HepG2 (cell line): Measurements from ENCODE around the gene HSF4. TPM values are rescaled to one million over a fixed set of nuclear protein-coding genes. Genes with fewer than 3 reads are reported as not detected.
A peak's percentile ranks its signal among the peaks of the same experiment; 100 is the strongest.

ENCODE experiments used
- ASH2L ChIP-seq: fragments of 300-600, 200-600 bp; sonication (generic); IDR thresholded peaks from 2 replicates; pipeline ENCODE4 v1.7.0; 2017; ENCODE audit warnings: low read depth, mild to moderate bottlenecking, moderate library complexity, mixed read lengths, low read length; ENCODE audit not compliant: insufficient read length
- ATF4 ChIP-seq, 2 experiments: fragments of 450-650 bp in 1 of 2; sonication (generic) in 1 of 2; formaldehyde crosslinking; IDR thresholded peaks; 2 replicates each; pipeline versions ENCODE4 v1.5.0 to v1.8.0; 2020 to 2022; ENCODE audit warnings: mild to moderate bottlenecking in 1 of 2, missing genetic modification reagents in 1 of 2
- CCDC6 ChIP-seq: sonication (generic); formaldehyde crosslinking; IDR thresholded peaks from 2 replicates; pipeline ENCODE4 v1.8.1; 2022; ENCODE audit warnings: mild to moderate bottlenecking, missing genetic modification reagents, moderate library complexity
- CEBPZ ChIP-seq: IDR thresholded peaks from 2 replicates; pipeline ENCODE4 v1.6.1; 2012; ENCODE audit warnings: low read length, improper control_type of control experiment
- GPN1 ChIP-seq: sonication (generic); formaldehyde crosslinking; IDR thresholded peaks from 2 replicates; pipeline ENCODE4 v1.5.1; 2020; ENCODE audit warnings: missing genetic modification reagents, borderline replicate concordance
- HHEX ChIP-seq: IDR thresholded peaks from 2 replicates; pipeline ENCODE4 v1.6.1; 2016; ENCODE audit warnings: control low read depth
- LRRFIP1 ChIP-seq: sonication (generic); formaldehyde crosslinking; conservative IDR thresholded peaks from 2 replicates; pipeline ENCODE4 v1.4.0; 2020; ENCODE audit warnings: missing genetic modification reagents
- MAFK ChIP-seq, 2 experiments: IDR thresholded peaks in 1 of 2; conservative IDR thresholded peaks in 1 of 2; 2 replicates each; pipeline ENCODE4 v1.6.1; 2011; ENCODE audit warnings: improper control_type of control experiment in 2 of 2, low read length in 2 of 2
- MTA3 ChIP-seq: sonication (generic); formaldehyde crosslinking; IDR thresholded peaks from 2 replicates; pipeline ENCODE4 v1.4.0; 2020; ENCODE audit warnings: missing genetic modification reagents
- MTF1 ChIP-seq: sonication (generic); formaldehyde crosslinking; IDR thresholded peaks from 2 replicates; pipeline ENCODE4 v1.5.0; 2020; ENCODE audit warnings: missing genetic modification reagents
- SRSF4 ChIP-seq: fragments of 200-400 bp; formaldehyde crosslinking; IDR thresholded peaks from one replicate; pipeline ENCODE4 v1.6.1; 2018; ENCODE audit warnings: mild to moderate bottlenecking, low read depth, low read length, moderate library complexity; ENCODE audit not compliant: poor library complexity, severe bottlenecking
- WIZ ChIP-seq: sonication (generic); formaldehyde crosslinking; IDR thresholded peaks from 2 replicates; pipeline ENCODE4 v1.5.1; 2020; ENCODE audit warnings: mild to moderate bottlenecking, missing genetic modification reagents
- ZBTB43 ChIP-seq: sonication (generic); formaldehyde crosslinking; conservative IDR thresholded peaks from 2 replicates; pipeline ENCODE4 v1.4.0; 2020; ENCODE audit warnings: missing genetic modification reagents
- ZKSCAN5 ChIP-seq: sonication (generic); formaldehyde crosslinking; IDR thresholded peaks from 2 replicates; pipeline ENCODE4 v1.5.1; 2020; ENCODE audit warnings: mild to moderate bottlenecking, missing genetic modification reagents
- ZNF224 ChIP-seq: sonication (generic); formaldehyde crosslinking; IDR thresholded peaks from 2 replicates; pipeline ENCODE4 v1.5.0; 2020; ENCODE audit warnings: mild to moderate bottlenecking, missing genetic modification reagents
- ZNF326 ChIP-seq: sonication (generic); formaldehyde crosslinking; IDR thresholded peaks from 2 replicates; pipeline ENCODE4 v1.4.0; 2020; ENCODE audit warnings: missing genetic modification reagents, borderline replicate concordance
- ZNF530 ChIP-seq: sonication (generic); formaldehyde crosslinking; IDR thresholded peaks from 2 replicates; pipeline ENCODE4 v1.5.0; 2020; ENCODE audit warnings: low read depth, mild to moderate bottlenecking, missing genetic modification reagents
- ZNF580 ChIP-seq: IDR thresholded peaks from 2 replicates; pipeline ENCODE4 v1.6.1; 2016; ENCODE audit warnings: low read depth, borderline replicate concordance
- ZNF766 ChIP-seq: sonication (generic); formaldehyde crosslinking; IDR thresholded peaks from 2 replicates; pipeline ENCODE4 v1.5.0; 2020; ENCODE audit warnings: missing genetic modification reagents, borderline replicate concordance
- ZNF775 ChIP-seq: sonication (generic); formaldehyde crosslinking; IDR thresholded peaks from 2 replicates; pipeline ENCODE4 v1.4.0; 2020; ENCODE audit warnings: missing genetic modification reagents, mild to moderate bottlenecking, moderate library complexity, borderline replicate concordance
- ZNF777 ChIP-seq: sonication (generic); formaldehyde crosslinking; IDR thresholded peaks from 2 replicates; pipeline ENCODE4 v1.4.0; 2020; ENCODE audit warnings: missing genetic modification reagents
- ZNF792 ChIP-seq: IDR thresholded peaks from 2 replicates; pipeline ENCODE4 v1.6.1; 2016
- polyA plus RNA-seq, 8 experiments: library from polyadenylated mRNA; depleted of rRNA in 3 of 8; stranded (reverse) in 7 of 8; unstranded in 1 of 8; fragments of >200 nt; fragmentation: Illumina TruSeq in 4 of 8; extraction: Trizol in 4 of 8; gene quantifications; 2 replicates each; pipeline versions ENCODE4 v1.2.1 to v1.2.3, GENCODE V29; 2011 to 2016; ENCODE audit warnings: low read depth in 4 of 8, missing spikeins in 1 of 8, mixed read lengths in 1 of 8; ENCODE audit not compliant: insufficient read depth in 1 of 8
- total RNA-seq, 5 experiments: library from RNA; depleted of rRNA; stranded (reverse); fragments of >200 nt; fragmentation: Illumina TruSeq; extraction: Trizol; gene quantifications; 2 replicates each; pipeline ENCODE4 v1.2.3, GENCODE V29; 2016; ENCODE audit warnings: low read depth in 1 of 5

The HSF4 gene
- total and polyA plus RNA-seq, 2 of the 13 experiments (the other 11 are each of a cell fraction or from before 2014, with no cell fraction given): 3.5 to 16.9 TPM

GRCh38 chr16:67184995-67185650 lies 20.6 kb downstream of the HSF4 start (continued):
- TF ChIP-seq ZNF766 (CRISPR knock-in tag): peak; percentile 90; the same call in 1 of the 2 replicates
- peak; percentile 72; the same call in 1 of the 2 replicates for TF ChIP-seq GPN1 (CRISPR knock-in tag)
- no peak for TF ChIP-seq CEBPZ
- no peak for TF ChIP-seq SRSF4
- TF ChIP-seq ZBTB43: peak; percentile 55; the same call in 1 of the 2 replicates
- no peak for TF ChIP-seq ZNF224 (CRISPR knock-in tag)
- TF ChIP-seq MTA3 (CRISPR knock-in tag): no peak; the same call in 1 of the 2 replicates
- no peak for TF ChIP-seq MTF1
- TF ChIP-seq ATF4 (CRISPR knock-in tag; IDR thresholded peaks at IDR 0.05): peak in 1 of 2 experiments; percentile 36; a peak in 1 of 4 replicates
- no peak for TF ChIP-seq ZNF775 (CRISPR knock-in tag)
- TF ChIP-seq ZNF580: peak; percentile 99
- TF ChIP-seq ASH2L: peak; percentile 21
- TF ChIP-seq CCDC6 (CRISPR knock-in tag): peak; percentile 87
- peak; percentile 98 for TF ChIP-seq ZNF792 (CRISPR knock-in tag)
- no peak for TF ChIP-seq ZNF530 (CRISPR knock-in tag)
- TF ChIP-seq WIZ (CRISPR knock-in tag): peak; percentile 95; the same call in 1 of the 2 replicates
- peak; percentile 61; the same call in 1 of the 2 replicates for TF ChIP-seq LRRFIP1
- no peak for TF ChIP-seq ZNF326 (CRISPR knock-in tag)
- TF ChIP-seq HHEX (CRISPR knock-in tag): no peak
- TF ChIP-seq MAFK (conservative IDR thresholded peaks at IDR 0.05 in 1 of 2, IDR thresholded peaks at IDR 0.05 in 1 of 2; ENCODE audit: low read length in 2 of 2): no peak
- peak; percentile 84 for TF ChIP-seq ZNF777
- TF ChIP-seq ZKSCAN5 (CRISPR knock-in tag): peak; percentile 59; the same call in 1 of the 2 replicates
